ENCODE data around the gene ZMYND8.

The ZMYND8 gene

DNA sequence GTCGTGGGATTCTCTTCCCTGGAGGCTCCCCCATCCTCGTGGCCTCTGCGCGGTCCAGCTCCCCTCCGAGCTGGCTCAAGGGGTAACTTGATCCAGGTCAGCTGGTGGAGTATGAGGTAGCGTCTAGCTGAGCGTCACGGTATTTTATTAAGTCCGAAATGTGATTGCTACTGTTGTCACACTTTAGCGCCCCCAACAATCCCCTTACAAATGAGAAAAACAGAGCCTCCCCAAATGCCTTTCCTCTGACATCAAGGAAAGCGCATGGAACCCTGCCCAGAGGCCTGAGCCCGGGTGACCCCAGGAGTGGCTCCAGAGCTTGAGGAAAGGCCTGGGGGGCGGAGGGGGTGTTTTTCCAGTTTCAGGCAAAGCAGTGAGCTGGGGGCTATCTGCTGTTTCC, 192.4 kb downstream of the ZMYND8 start:
- no peak for DNase-seq (ENCODE audit: extremely low spot score, insufficient read length, low read depth)
- no peak for FAIRE-seq

DNA sequence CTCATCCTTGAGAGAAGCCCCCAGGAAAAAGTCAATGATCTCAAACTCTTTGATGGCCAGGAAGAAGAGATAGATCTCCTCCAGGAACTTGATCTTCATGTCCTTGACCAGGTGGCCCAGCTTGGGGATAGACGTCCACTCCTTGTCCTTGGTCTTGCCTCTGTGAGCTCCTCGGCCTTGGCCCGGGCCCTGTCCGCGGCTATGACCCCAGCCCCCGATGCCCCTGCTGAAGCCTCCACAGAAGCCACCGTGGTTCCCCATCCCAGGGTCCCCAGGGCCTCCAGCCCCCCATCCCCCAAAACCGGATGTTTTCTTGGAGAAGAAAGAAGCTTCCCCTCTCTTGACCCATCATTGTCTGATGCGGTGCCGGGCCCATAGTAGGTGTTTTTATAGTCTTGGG, 195.1 kb downstream of the ZMYND8 start:
- DNase-seq (ENCODE audit: extremely low spot score, insufficient read length, low read depth), result no peak
- no peak for FAIRE-seq

DNA sequence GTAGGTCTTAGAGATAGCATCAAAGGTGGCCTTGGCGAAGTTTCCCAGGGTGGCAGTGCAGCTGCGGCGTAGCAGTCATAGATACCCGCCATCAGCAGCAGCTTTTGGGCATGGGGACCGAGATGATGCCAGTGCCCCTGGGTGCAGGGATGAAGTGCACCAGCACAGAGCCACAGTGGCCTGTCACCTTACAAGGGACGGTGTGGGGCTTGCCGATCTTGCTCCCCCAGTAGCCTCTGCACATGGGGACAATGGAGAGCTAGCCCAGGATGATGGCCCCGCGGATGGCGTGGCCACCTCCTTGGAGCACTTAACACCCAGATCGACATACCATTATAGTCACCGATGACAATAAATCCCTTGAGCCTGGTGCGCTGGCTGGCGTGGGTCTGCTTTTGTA, 195.5 kb downstream of the ZMYND8 start:
- DNase-seq (ENCODE audit: extremely low spot score, insufficient read length, low read depth) (no peak), FAIRE-seq (no peak)

DNA sequence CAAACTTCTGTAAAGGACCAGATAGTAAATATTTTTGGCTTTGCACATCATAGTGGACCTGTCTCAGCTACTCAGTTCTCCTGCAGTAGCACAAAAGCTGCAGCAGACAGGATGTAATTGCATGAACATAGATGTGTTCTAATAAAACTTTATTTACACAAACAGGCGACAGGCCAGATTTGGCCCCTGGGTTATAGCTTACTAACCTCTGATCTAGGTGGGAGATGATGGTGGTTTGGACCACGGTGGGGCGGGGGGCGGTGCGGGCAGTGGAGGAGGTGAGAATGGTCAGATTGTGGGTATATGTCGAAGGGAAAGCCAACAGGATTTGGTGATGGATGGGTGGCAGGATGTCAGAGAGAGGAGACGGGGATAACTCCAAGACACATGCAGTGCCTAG, 196.3 kb downstream of the ZMYND8 start:
- no peak for FAIRE-seq
- no peak for DNase-seq (ENCODE audit: extremely low spot score, insufficient read length, low read depth)

Measured in GM18507 (cell line).